HG02970 (cell line): ENCODE measurements around the gene FSIP1.

Experiments used
- ATAC-seq: cut with Tn5 transposase; IDR thresholded peaks from one replicate; pipeline ENCODE4 v1.9.1; 2021; ENCODE audit warnings: mild to moderate bottlenecking, moderate library complexity, moderate number of reproducible peaks; ENCODE audit not compliant: unreplicated experiment, low FRiP score

The FSIP1 gene

GRCh38 chr15:39565851-39566250 lies 216.8 kb downstream of the FSIP1 start:
- ATAC-seq, result no peak

GRCh38 chr15:39564972-39565665 lies 217.5 kb downstream of the FSIP1 start:
- ATAC-seq, result no peak

- no peak for ATAC-seq
Measured at GRCh38 chr15:39558421-39558820, 224.2 kb downstream of the FSIP1 start.

GRCh38 chr15:39556461-39556860 lies 226.2 kb downstream of the FSIP1 start:
- ATAC-seq, result no peak

GRCh38 chr15:39555885-39556284 lies 226.8 kb downstream of the FSIP1 start:
- no peak for ATAC-seq

- no peak for ATAC-seq
Measured at GRCh38 chr15:39554746-39555387, 227.8 kb downstream of the FSIP1 start.

- ATAC-seq, result no peak
Measured at GRCh38 chr15:39553947-39554693, 228.5 kb downstream of the FSIP1 start.

- ATAC-seq, result no peak
Measured at GRCh38 chr15:39552556-39552955, 230.1 kb downstream of the FSIP1 start.

GRCh38 chr15:39551476-39551875 lies 231.2 kb downstream of the FSIP1 start:
- ATAC-seq, result no peak
